Measurements from ENCODE around the gene SLC35G3. TPM values are rescaled to one million over a fixed set of nuclear protein-coding genes. Genes with fewer than 3 reads are reported as not detected.
"Not testable (repeated sequence)": the region's sequence is repeated elsewhere in the genome, so short reads cannot be mapped to it uniquely, and the experiment has no call there.

The SLC35G3 gene
- total RNA-seq, 4 donors from 2014 or later, result not detected

- no peak for DNase-seq
- 83% methylated on average over 2 of the region's 2 CpGs; no CpG with 5 or more reads in 1 of the 2 donors for WGBS, 2 donors
- H3K4me1 ChIP-seq, result peaks cover 0 to 7% (median 0%) of the 10 kb centered on the region in 3 donors
- H3K27ac ChIP-seq, result no peak overlapping the region
- TF ChIP-seq POLR2A (IDR thresholded peaks at IDR 0.05), result no peak
- TF ChIP-seq, protein P1, sequence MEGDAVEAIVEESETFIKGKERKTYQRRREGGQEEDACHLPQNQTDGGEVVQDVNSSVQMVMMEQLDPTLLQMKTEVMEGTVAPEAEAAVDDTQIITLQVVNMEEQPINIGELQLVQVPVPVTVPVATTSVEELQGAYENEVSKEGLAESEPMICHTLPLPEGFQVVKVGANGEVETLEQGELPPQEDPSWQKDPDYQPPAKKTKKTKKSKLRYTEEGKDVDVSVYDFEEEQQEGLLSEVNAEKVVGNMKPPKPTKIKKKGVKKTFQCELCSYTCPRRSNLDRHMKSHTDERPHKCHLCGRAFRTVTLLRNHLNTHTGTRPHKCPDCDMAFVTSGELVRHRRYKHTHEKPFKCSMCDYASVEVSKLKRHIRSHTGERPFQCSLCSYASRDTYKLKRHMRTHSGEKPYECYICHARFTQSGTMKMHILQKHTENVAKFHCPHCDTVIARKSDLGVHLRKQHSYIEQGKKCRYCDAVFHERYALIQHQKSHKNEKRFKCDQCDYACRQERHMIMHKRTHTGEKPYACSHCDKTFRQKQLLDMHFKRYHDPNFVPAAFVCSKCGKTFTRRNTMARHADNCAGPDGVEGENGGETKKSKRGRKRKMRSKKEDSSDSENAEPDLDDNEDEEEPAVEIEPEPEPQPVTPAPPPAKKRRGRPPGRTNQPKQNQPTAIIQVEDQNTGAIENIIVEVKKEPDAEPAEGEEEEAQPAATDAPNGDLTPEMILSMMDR (IDR thresholded peaks at IDR 0.05), result no peak
- H3K9me3 ChIP-seq, result no peaks in the 10 kb centered on the region
- H3K27me3 ChIP-seq, result peaks cover 0 to 4% (median 0%) of the 10 kb centered on the region in 4 donors
- H3K4me3 ChIP-seq, result no peak overlapping the region
- intact Hi-C loops (cut with DNase I), result loop anchor here (10.0 kb wide), 1 partner anchor 360 kb away; the partner anchor contains the start of gene SLFN12L
- H3K36me3 ChIP-seq, result no peaks in the 10 kb centered on the region
Observed at GRCh38 chr17:35174835-35175334, 19.3 kb downstream of the SLC35G3 start.

DNA sequence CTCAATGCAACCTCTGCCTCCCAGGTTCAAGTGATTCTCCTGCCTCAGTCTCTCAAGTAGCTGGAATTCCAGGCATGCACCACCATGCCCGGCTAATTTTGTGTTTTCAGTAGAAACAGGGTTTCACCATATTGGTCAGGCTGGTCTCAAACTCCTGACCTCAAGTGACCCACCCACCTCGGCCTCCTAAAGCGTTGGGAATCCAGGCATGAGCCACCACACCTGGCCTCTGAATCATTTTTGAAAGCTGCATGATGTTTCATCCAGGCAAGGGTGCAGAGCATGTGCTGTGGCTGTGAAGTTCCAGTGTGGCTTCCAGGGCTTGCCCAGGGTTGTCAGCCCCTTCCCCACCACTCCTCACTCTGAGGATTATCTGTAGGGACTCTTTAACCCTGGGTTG is 21.9 kb downstream of the SLC35G3 start:
- H3K27me3 ChIP-seq, H3K36me3 ChIP-seq, H3K4me3 ChIP-seq, DNase-seq, H3K9me3 ChIP-seq, H3K4me1 ChIP-seq, H3K27ac ChIP-seq: not testable (repeated sequence)
- intact Hi-C loops (cut with DNase I), result loop anchor here (10.0 kb wide), 1 partner anchor 362 kb away; the partner anchor contains the start of gene SLFN12L
- WGBS, 2 donors, result 66 to 73% methylated on average over 2 to 3 of the region's 3 CpGs

GRCh38 chr17:35171834-35172233 is 22.4 kb downstream of the SLC35G3 start:
- DNase-seq, result no peak
- peaks cover 0 to 7% (median 0%) of the 10 kb centered on the region in 3 donors for H3K4me1 ChIP-seq
- intact Hi-C loops (cut with DNase I), result loop anchor here (10.0 kb wide), 1 partner anchor 363 kb away; the partner anchor contains the start of gene SLFN12L
- H3K4me3 ChIP-seq, result no peak overlapping the region
- H3K36me3 ChIP-seq, result no peaks in the 10 kb centered on the region
- TF ChIP-seq, protein P1 (IDR thresholded peaks at IDR 0.05), result no peak
- TF ChIP-seq POLR2A (IDR thresholded peaks at IDR 0.05), result no peak
- H3K27ac ChIP-seq, result no peak overlapping the region
- no peaks in the 10 kb centered on the region for H3K9me3 ChIP-seq
- peaks cover 0 to 5% (median 0%) of the 10 kb centered on the region in 4 donors for H3K27me3 ChIP-seq
- WGBS, 2 donors, result 27 to 34% methylated on average over 2 of the region's 2 CpGs

DNA sequence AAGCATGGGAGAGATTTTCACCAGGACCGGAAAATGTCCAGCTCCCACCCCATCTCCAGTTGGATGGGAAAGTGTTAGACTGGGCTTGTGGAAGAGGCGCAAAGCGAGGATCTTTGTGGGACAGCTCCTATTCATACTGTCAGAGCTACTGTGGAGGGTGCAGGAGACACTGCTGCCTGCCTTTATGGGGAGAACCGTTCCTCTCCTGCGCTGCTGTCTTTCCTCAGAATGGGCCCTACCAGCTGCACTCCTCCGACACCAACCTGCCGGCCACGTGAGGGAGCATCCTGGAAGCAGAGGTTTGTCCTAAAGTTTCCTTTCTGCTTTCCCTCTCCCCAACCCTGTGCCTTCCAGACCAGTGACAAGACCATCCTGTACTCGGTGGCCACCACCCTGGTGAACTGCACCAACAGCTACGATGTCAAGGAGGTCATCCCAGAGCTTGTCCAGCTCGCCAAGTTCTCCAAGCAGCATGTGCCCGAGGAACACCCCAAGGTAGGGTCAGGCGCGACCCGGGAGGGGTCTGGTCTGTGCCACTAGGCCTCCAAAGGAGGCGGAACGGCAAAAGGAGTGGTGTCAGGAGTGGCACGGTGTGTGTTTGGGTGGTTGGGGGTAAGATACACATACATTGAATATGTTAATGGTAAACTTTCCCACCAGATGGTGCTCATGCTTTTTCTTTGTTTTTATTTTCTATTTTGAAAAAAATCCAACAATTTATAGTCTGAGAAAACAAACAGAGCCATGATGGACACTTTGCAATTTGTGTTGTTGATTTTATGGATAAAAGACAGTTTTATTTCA is 23.0 kb downstream of the SLC35G3 start:
- intact Hi-C loops (cut with DNase I), result loop anchor here (10.0 kb wide), 1 partner anchor 364 kb away; the partner anchor contains the start of gene SLFN12L
- Histone ChIP-seq H3K4me1 (peaks cover 0 to 7% (median 0%) of the 10 kb centered on the region in 3 donors), H3K27ac (no peak overlapping the region), H3K27me3 (peaks cover 0 to 8% (median 0%) of the 10 kb centered on the region in 4 donors), H3K36me3 (no peaks in the 10 kb centered on the region), H3K4me3 (no peak overlapping the region), H3K9me3 (no peaks in the 10 kb centered on the region)
- 67 to 68% methylated on average over 9 to 12 of the region's 18 CpGs for WGBS, 2 donors
- TF ChIP-seq POLR2A (IDR thresholded peaks at IDR 0.05), result no peak
- TF ChIP-seq, protein P1 (IDR thresholded peaks at IDR 0.05), result peak in 5 of 6 experiments; percentile 16 to 51 (median 42)
- no peak for DNase-seq

DNA sequence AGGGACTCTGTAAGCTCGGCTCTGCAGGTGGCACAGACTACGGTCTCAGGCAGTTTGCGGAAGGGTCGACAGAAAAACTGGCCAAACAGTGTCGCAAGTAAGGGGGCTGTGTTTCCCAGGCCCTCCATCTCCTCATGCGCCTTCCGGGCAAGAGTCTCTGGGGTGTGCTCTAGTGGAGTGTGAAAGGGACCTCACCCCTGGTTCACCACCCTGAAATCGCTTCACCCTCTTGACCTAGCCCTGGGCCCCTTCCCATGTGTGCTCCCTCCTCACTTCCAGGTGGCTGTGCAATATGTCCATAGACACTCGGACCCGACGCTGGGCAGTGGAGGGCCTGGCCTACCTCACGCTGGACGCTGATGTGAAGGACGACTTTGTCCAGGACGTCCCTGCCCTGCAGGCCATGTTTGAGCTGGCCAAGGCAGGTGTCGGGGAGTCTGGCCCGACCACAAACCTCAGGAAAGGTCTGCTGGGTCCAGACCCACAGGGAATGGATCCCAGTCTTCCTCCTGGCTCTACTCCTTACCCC is 24.3 kb downstream of the SLC35G3 start:
- peaks cover 0 to 8% (median 0%) of the 10 kb centered on the region in 4 donors for H3K27me3 ChIP-seq
- DNase-seq, result no peak
- peaks cover 0 to 7% (median 0%) of the 10 kb centered on the region in 3 donors for H3K4me1 ChIP-seq
- TF ChIP-seq, protein P1 (IDR thresholded peaks at IDR 0.05), result no peak
- TF ChIP-seq POLR2A (IDR thresholded peaks at IDR 0.05), result no peak
- WGBS, 2 donors, result 89% methylated on average over 5 to 10 of the region's 17 CpGs
- intact Hi-C loops (cut with DNase I), result loop anchor here (10.0 kb wide), 1 partner anchor 365 kb away; the partner anchor contains the start of gene SLFN12L
- H3K36me3 ChIP-seq, result no peaks in the 10 kb centered on the region
- H3K9me3 ChIP-seq, result no peaks in the 10 kb centered on the region
- no peak overlapping the region for H3K27ac ChIP-seq
- no peak overlapping the region for H3K4me3 ChIP-seq
